H1 (cell line): ENCODE measurements around the gene GPR87.

Experiments
- CTCF ChIP-seq, 3 experiments: IDR thresholded peaks; 1 replicate in 2 of 3; 2 replicates in 1 of 3; pipeline versions ENCODE4 v1.5.1 to v1.6.1; 2011; ENCODE audit warnings: low read length in 3 of 3, mild to moderate bottlenecking in 3 of 3, inconsistent platforms in 2 of 3, low read depth in 1 of 3, moderate library complexity in 1 of 3; ENCODE audit not compliant: insufficient read depth in 1 of 3; ENCODE audit errors: control extremely low read depth in 1 of 3
- EP300 ChIP-seq, 2 experiments: IDR thresholded peaks; 1 replicate in 1 of 2; 2 replicates in 1 of 2; pipeline ENCODE4 v1.6.1; 2011 to 2012; ENCODE audit warnings: low read depth in 2 of 2, low read length in 2 of 2, mild to moderate bottlenecking in 2 of 2, borderline replicate concordance in 1 of 2, inconsistent platforms in 1 of 2, moderate library complexity in 1 of 2
- EZH2 ChIP-seq: fragments of 200-600 bp; sonication (generic); IDR thresholded peaks from 2 replicates; pipeline ENCODE4 v1.7.1; 2012; ENCODE audit warnings: low read depth, mild to moderate bottlenecking, moderate library complexity, low read length, inconsistent platforms; ENCODE audit not compliant: severe bottlenecking
- GABPA ChIP-seq: IDR thresholded peaks from 2 replicates; pipeline ENCODE4 v1.6.1; 2011; ENCODE audit warnings: mild to moderate bottlenecking, low read length, moderate library complexity, borderline replicate concordance; ENCODE audit not compliant: insufficient read depth
- KDM1A ChIP-seq: fragments of 200-600, 300-600 bp; sonication (generic); IDR thresholded peaks from 2 replicates; pipeline ENCODE4 v1.7.1; 2016; ENCODE audit warnings: mild to moderate bottlenecking, low read length, borderline replicate concordance
- MAFK ChIP-seq: IDR thresholded peaks from 2 replicates; pipeline ENCODE4 v1.6.1; 2012; ENCODE audit warnings: low read depth, mild to moderate bottlenecking, improper control_type of control experiment, low read length
- POLR2A ChIP-seq, 2 experiments: IDR thresholded peaks; 1 replicate in 1 of 2; 2 replicates in 1 of 2; pipeline ENCODE4 v1.6.1; 2011; ENCODE audit warnings: low read depth in 2 of 2, low read length in 2 of 2, mild to moderate bottlenecking in 2 of 2; ENCODE audit errors: control extremely low read depth in 1 of 2
- SIX5 ChIP-seq: IDR thresholded peaks from 2 replicates; pipeline ENCODE4 v1.6.1; 2011; ENCODE audit warnings: mild to moderate bottlenecking, low read depth, low read length

GRCh38 chr3:151315136-151315535 is 1.5 kb downstream of the GPR87 start:
- TF ChIP-seq EP300 (IDR thresholded peaks at IDR 0.05; ENCODE audit: borderline replicate concordance in 1 of 2, low read depth in 2 of 2, low read length in 2 of 2) (no peak), GABPA (no peak), SIX5 (no peak), KDM1A (no peak), CTCF (IDR thresholded peaks at IDR 0.05; ENCODE audit: control extremely low read depth in 1 of 3, insufficient read depth in 1 of 3, low read depth in 1 of 3, low read length in 3 of 3) (no peak), POLR2A (IDR thresholded peaks at IDR 0.05; ENCODE audit: control extremely low read depth in 1 of 2, low read depth in 2 of 2, low read length in 2 of 2) (no peak), EZH2 (no peak), MAFK (no peak)
